GM21576 (cell line): Measurements from ENCODE around the gene VPS8.
"Not testable (repeated sequence)": the region's sequence is repeated elsewhere in the genome, so short reads cannot be mapped to it uniquely, and the experiment has no call there.

Experiments used
- ATAC-seq: cut with Tn5 transposase; IDR thresholded peaks from one replicate; pipeline ENCODE4 v1.9.1; 2021; ENCODE audit warnings: mild to moderate bottlenecking, moderate library complexity; ENCODE audit not compliant: unreplicated experiment

VPS8 gene

DNA sequence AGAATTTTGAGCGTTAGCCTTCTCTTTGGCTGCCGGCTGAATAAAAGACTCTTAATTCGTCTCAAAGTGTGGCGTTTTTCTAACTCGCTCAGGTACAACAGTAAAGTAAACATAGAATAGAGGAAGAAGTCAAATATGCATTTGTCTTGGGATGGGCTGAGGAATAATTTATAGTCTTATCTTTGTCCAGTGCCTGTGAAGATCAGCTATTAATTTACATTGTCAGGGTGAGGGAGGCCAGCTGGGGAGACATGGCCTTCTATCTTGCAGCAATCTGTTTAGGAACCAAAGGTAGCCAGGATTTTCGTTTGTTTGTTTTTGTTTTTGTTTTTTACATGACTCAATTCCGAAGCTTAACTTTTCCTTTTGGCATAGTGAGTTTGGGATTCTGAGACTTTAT lies 100.2 kb downstream of the VPS8 start:
- no peak for ATAC-seq

DNA sequence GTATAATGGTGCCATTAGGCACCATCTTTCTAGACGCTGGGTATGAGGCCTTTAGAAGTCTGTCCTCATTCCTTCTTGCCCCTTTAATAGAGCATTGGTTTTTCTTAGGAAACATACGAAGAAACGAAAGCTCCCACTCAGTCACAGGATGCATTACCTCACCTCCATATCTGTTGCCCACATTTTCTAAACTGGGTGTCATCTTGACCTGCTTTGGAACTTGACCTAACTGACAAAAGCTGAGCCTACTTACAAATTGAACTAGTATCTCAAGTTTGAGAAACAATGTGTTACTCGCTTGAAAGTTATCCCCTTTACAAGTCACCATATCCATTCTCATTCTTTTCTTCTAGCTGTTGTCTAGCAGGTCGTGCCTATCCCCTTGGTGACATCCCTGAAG lies 102.7 kb downstream of the VPS8 start:
- ATAC-seq, result no peak

DNA sequence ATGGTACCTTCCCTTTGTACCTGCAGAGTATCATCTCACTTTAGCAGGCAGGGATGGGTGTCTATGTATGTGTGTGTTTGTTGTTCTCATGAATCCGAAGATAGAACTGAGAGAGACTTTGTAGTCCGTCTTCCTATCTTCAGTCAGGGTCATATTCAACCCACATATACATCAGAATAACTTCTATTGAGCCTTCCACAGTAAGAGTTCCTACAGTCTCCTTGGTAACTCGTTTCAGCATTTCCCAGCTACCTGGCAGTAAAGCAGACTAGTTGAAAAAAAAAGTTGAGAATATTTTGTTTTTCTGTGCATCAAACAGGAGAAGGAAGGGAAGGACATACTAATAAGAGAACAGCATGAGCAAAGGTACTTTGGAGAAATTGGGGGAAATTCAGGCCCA lies 106.8 kb downstream of the VPS8 start:
- ATAC-seq, result no peak

DNA sequence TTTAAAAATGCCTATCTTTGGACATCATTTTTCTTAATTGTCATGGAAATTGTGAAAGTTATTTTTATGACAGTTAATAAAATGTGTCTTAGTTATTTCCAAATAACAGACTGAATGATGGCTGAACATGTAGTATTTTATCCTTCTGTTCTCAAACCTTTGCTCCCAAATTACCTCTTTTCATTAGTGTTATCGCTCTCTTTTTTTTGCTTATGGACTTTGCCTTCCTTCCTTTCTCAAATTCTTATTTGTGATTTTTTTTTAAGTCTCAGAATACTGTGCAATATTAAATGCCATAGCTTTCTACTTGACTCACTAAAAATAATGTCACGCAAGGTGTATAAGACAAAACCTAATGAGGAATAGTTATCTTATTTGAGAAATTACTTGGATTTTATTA lies 107.7 kb downstream of the VPS8 start:
- no peak for ATAC-seq

DNA sequence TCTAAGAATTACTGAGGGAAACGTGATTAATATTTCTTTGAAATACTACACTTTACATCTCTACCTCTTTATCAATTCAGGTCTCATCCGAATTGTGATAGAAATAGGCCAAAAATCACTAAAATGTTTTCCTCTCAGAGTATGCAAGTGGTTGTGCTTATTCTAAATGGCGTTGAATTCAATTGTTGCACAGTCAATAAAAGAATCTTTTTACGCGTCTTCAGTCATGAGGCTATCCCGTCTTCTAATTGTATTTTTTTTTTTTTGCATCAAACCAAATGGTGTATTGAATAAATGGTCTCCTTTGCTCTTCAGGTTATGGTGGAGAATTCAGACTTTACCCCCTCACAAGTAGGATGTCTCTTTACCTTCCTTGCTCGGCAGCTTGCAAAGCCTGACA lies 112.6 kb downstream of the VPS8 start:
- ATAC-seq, result no peak

DNA sequence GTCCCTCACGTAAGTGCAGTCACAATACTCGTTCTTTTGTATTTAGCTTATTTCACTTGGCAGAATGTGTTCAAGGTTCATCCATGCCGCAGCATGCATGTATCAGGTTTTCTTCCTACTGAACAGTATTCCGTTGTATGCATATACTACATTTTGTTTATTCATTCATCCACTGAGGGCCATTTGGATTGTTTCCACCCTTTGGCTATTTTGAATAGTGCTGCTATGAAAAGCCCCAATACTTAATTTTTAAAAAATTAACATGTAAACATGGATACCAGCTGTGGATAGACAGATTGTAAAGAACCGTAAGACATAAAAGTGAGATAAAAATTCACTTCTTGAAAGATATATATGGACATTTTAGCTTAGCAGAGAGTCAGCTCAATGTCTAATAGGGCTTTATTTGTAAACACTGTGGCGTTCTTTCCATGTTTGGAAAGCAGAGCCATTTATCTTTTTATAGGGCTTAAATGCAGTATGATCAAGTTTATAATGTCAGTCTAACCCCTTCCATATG lies 115.9 kb downstream of the VPS8 start:
- no peak for ATAC-seq

DNA sequence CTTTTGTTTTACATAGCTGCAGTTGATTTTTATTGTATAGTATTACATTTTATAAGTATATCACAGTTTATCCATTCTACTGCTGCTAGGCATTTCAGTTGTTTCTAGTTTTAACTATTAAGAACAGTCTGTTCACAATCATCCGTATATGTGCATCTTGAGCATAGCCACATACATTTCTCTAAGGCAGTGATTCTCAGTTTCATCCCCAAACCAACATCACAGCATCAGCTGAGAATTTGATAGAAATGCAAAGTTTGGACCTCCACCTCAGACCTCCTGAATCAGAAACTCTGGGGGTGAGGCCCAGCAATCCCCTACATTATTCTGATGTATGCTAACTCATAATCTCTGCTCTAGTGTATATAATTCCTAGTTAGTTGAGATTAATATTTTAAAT lies 120.8 kb downstream of the VPS8 start:
- no peak for ATAC-seq

DNA sequence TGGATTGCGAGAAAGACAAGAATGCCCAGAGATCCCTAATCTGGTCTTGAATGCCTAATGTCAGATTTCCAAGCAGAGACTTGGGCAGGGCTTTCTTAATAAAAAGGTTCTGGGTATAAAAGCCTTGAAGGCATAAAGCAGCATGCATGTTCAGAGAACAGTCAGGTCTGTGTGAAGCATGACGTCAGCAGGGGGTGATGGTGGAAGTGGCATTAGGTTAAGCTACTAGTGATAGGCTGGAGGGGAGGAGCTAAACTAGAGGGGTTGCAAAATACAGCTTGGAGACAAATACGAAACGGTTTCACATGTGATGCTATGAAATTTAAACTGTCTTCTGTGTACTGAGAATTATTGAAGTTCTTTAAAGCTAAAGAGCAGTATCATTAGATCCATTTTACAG lies 125.6 kb downstream of the VPS8 start:
- no peak for ATAC-seq

DNA sequence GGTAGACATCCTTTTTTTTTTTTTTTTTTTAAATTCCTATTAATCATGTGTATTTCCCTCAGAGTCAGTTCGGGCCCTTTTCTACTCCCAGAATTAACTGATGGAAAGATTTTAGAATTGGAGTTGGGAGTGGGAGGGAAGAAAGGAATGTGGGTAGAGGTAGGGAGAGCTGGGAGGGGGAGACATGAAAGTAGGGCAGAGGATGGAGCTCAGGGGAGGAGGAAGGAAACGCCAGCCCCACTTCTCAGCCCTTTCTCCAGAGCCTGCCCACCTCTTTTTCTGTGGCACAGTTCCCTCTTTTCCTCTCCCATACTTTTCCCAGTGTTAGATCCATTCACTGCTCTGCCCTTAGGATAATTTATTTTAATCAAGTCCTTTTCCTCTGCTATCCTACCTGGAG lies 129.4 kb downstream of the VPS8 start:
- ATAC-seq, result no peak

DNA sequence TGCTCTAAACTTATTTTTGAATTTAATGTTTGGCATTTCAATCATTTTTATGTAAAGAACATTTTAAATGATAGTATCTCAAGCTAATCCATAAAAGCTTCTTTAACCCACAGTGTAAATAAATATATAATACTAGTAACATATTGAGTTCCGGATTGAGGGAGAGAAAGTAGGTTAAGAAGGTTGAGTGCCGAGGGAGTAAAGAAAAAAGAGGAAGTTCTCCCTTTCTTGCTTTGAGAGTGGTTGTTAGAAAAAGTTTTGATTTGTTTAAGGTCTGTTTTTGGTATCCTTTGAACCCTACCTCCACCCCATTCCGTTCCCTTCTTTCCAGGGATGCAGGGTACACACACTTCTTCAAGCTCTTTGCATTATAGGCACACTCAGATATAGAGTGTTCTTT lies 130.8 kb downstream of the VPS8 start:
- ATAC-seq, result no peak

DNA sequence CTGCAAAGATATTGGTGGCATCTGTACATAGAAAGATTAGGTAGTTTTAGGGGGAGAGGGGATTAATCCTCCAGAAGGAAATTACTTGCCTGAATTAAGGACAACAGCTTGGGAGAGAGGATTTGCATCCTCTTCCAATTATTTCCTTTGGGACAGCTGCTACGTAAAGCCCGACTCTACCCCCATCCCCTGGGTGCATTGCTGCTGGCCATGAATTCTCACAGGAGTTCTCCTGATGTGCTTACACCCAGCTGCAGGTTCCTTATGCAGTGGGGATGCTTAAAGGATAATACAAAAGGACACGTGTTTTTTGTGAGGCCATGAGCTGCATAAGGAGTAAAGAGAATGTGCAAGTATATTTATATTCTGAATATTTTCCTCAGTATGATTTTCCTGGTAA lies 132.3 kb downstream of the VPS8 start:
- ATAC-seq, result no peak

DNA sequence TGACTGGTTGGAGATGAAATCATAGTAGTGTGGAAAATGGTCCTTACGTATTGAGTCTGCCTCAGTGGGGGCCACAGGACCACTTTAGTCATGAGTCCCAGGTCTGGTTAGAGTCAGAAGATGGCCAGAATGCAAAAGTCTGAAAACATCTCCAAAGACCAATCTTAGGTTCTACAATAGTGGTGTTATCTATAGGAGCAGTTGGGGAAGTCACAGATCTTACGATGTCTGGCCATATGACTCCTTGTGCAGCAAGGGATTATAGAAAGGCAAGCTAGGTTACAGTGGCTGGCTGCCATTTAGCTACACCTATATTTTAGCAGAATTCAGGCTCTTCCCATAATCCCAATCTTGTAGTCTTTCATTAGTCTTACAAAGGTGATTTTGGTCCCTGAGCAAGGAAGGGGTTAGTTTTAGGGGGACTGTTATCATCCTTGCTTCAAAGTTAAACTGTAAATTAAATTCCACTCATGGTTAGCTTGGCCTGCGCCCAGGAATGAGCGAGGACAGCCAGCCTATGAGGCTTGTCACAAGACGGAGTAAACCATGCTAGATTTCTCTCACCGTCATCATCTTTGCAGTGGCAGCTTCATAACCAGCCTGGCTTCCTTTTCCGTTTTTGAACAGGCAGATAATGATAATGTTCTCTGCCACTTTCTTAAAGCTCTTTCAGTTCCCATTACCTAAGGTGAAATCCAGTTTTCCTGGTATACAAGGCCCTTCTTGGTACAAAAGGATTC lies 134.1 kb downstream of the VPS8 start:
- no peak for ATAC-seq

DNA sequence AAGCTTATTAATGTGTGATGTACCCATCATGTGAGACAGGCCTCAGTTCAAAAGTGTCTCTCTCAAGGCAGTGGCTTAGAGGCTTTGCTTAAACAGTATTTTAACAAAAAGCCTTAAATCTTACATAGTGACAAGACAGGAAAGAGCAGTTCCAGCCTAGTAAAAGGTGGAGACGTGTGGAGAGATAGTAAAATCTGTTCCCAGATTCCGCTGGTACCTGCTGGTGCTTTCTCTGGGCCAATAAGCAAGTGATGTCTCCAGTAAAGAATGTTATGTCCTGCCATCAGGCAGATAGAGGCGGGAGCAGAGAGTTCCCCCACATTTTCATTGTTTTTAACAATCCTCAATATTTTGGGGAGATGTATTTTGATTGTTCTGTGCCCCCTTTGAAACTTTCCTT lies 135.0 kb downstream of the VPS8 start:
- no peak for ATAC-seq

DNA sequence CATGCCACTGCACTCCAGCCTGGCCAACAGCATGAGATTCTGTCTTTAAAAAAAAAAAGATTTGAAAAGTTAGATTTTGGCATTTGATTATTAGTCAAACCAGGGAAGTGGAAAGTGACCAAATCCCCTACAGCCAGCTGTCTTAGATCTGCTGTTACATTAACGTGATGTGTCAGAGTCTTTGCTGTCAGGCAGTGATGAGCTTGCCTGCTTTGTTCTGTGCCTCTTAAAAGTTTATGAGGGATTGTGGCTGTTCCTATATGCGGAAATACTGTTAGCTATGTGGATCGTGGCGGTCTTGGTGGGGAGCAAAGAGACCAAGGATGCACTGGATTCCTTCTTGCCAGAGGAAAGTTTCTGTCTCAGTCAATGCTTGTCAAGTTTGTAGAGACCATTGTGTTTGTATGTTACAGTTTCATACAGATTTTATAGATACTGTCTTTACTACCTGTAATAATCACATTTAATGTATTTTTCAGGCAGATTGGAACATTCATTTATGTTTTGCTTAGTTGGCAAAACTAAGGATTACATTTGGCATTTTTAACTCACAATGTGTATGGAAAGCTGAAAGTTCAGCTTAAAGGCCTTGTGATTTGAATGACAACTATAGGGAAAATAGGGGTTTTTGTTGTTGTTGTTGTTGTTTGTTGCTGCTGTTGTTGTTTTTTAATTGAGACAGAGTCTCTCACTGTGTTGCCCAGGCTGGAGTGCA lies 137.4 kb downstream of the VPS8 start:
- ATAC-seq, result no peak

DNA sequence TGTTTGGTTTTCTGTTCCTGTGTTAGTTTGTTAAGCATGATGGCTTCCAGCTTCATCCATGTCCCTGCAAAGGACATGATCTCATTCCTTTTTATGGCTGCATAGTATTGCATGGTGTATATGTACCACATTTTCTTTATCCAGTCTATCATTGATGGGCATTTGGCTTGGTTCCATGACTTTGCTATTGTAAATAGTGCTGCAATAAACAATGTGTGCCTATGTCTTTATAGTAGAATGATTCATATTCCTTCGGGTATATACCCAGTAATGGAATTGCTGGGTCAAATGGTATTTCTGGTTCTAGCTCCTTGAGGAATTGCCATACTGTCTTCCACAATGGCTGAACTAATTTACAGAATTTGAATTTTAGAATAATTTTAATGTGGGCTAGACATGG lies 138.8 kb downstream of the VPS8 start:
- not testable (repeated sequence) for ATAC-seq

DNA sequence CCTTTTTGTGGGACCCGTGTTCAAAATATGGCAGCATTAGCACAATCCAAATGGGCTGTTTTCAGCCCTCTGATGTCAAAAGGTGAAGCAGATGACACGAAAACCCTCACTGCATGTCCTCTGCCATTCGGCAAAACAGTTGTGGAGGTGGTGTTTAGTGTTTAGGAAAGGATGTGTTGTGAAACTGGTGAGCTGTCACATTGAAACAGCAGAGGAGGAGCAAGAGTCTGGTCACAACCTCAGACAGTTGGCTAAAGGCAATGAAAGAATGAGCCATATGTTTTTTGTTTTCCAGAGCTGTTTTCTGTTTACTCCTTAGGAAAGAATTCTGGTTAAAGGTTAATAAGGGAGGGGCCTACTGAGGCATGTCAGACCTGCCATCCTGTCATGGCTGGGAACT lies 140.7 kb downstream of the VPS8 start:
- no peak for ATAC-seq

DNA sequence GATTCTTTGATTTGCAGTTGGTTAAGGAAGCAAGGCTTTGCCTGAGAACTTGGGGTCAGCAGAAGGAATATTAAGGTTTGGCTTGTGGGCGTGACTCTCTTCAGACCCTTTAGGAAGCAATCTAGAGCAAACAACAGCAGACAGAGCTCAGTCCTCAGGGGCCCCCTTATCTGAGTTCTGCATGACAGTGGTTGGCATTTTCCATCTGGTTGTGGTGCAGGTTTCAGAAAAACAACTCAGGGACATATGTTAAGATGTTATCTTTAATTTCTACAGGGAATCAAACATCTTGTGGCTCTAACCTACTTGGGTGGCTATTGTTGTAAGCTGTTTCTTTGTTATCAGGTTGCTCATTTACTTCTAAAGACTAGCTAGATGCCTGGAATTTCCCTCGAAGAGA lies 141.4 kb downstream of the VPS8 start:
- no peak for ATAC-seq

DNA sequence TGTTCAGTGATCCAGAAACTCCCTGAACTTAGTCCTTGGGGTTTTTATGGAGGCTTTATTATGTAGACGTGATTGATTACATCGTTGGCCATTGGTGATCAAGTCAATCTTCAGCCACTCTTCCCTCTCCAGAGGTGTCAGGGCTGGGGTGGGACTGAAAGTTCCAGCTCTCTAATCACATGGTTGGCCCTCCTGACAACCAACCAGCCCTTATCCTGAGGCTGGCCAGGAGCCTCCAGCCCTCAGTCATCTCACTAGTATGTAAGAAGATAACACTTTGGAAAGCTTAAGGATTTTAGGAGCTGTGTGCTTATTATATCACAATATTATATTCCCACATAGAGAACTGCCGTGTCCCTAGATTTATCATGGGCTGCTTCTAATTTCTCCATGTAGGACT lies 142.3 kb downstream of the VPS8 start:
- no peak for ATAC-seq

DNA sequence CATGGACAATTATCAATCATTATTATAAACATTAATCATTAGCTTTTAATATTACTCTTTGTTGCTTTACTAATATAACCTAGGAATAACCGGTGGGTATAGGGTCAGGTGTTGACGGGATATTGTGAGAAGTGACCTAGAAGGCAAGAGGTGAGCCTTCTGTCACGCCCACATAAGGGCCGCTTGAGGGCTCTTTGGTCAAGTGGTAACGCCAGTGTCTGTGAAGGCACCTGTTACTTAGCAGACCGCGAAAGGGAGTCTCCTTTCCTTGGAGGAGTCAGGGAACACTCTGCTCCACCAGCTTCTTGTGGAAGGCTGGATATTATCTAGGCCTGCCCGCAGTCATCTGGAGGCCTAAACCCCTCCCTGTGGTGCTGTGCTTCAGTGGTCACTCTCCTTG lies 142.9 kb downstream of the VPS8 start:
- not testable (repeated sequence) for ATAC-seq

DNA sequence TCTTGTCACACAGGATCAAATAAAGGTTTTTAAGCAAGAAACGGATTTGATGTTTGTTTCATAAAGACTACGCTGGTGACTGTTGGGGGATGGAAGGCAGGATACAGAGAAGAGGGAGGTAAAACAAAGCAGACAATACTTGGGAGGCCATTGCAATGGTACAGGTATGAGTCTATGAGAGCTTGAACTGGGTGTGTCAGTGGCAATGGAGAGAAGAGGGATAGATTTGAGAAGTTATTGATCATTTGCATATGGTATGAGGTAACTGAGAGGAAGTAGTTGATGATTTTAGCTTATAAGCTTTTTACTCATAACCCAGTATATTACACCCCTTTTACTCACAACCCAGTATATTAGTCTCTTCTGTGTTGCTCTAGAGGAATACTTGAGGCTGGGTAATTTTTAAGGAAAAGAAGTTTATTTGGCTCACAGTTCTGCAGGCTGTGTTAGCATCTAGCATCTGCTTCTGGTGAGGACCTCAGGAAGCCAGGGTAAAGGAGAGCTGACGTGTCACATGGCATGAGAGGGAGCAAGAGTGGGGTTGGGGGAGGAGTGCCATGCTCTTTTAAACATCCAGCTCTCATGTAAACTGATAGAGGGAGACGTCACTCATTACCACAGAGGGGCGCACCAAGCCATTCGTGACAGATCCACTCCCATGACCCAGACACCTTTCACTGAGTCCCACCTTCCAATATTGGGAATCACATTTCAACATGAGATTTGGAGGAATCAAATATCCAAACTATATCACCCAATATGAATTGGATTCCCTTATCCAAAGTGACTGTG lies 153.9 kb downstream of the VPS8 start:
- no peak for ATAC-seq

DNA sequence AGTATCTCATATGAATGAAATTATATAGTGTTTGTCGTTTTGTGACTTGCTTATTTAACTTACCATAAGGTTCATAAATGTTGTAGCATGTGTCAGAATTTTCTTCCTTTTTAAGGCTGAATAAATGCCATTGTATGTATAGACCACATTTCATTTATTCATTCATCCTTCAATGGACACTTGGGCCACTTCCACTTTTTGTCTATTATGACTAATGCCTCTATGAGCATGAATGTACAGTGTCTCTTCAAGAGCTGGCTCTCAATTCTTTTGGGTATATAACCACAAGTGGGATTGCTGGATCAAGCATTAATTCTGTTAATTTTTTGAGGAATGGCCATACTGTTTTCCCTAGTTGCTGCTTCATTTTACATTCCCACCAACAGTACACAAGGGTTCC lies 156.1 kb downstream of the VPS8 start:
- ATAC-seq, result no peak

DNA sequence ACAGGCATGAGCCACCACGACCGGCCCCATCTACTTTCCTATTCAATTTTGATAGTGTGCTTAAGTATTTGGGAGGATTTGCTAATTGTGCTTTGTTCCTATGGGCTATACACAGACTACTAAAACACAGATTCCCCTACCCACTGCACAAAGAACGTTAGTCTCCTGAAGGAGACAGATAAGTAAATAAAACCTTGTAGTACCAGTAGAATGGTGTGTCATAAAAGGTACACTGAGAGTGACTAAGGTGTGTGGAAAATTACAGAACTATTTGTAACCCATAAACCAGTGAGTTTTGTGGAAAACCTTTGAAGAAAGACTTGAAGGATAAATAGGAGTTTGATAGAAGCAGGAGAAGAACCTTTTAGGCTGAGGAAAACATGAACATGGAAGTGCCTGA lies 158.2 kb downstream of the VPS8 start:
- no peak for ATAC-seq
